GM21526 (cell line): Measurements from ENCODE around the gene RUFY1.
"Not testable (repeated sequence)": the region's sequence is repeated elsewhere in the genome, so short reads cannot be mapped to it uniquely, and the experiment has no call there.

Experiments
- ATAC-seq: cut with Tn5 transposase; IDR thresholded peaks from one replicate; pipeline ENCODE4 v1.9.1; 2021; ENCODE audit warnings: moderate library complexity; ENCODE audit not compliant: unreplicated experiment, low FRiP score

The RUFY1 gene

GRCh38 chr5:179619776-179620175 is 69.4 kb downstream of the RUFY1 start:
- no peak for ATAC-seq

GRCh38 chr5:179620293-179620692 is 69.9 kb downstream of the RUFY1 start:
- no peak for ATAC-seq

GRCh38 chr5:179620703-179621350 is 70.5 kb downstream of the RUFY1 start:
- no peak for ATAC-seq

- no peak for ATAC-seq
Measured at GRCh38 chr5:179621551-179622214, 71.3 kb downstream of the RUFY1 start.

GRCh38 chr5:179623003-179623905 is 72.9 kb downstream of the RUFY1 start, which contains the start of gene HNRNPH1:
HNRNPH1 (minus strand) TSS chr5:179623671; CDS start chr5:179623133, 538 bp downstream.
- ATAC-seq = peak; percentile 82

GRCh38 chr5:179623906-179624741 is 73.8 kb downstream of the RUFY1 start:
- peak; percentile 5 for ATAC-seq

- ATAC-seq = no peak
Measured at GRCh38 chr5:179624841-179625271, 74.5 kb downstream of the RUFY1 start.

- peak; percentile 50 for ATAC-seq
Measured at GRCh38 chr5:179633501-179634369, 83.4 kb downstream of the RUFY1 start.

- ATAC-seq = peak; percentile 92
Measured at GRCh38 chr5:179634370-179635172, 84.2 kb downstream of the RUFY1 start.

GRCh38 chr5:179639296-179639695 is 88.9 kb downstream of the RUFY1 start:
- ATAC-seq = not testable (repeated sequence)

GRCh38 chr5:179641745-179642144 is 91.4 kb downstream of the RUFY1 start:
- not testable (repeated sequence) for ATAC-seq

GRCh38 chr5:179642626-179643025 is 92.3 kb downstream of the RUFY1 start:
- not testable (repeated sequence) for ATAC-seq

GRCh38 chr5:179643141-179643920 is 93.0 kb downstream of the RUFY1 start:
- not testable (repeated sequence) for ATAC-seq

GRCh38 chr5:179644766-179645165 is 94.4 kb downstream of the RUFY1 start:
- not testable (repeated sequence) for ATAC-seq

- no peak for ATAC-seq
Measured at GRCh38 chr5:179648410-179648809, 98.1 kb downstream of the RUFY1 start.

- not testable (repeated sequence) for ATAC-seq
Measured at GRCh38 chr5:179649166-179649703, 98.9 kb downstream of the RUFY1 start.

- ATAC-seq = not testable (repeated sequence)
Measured at GRCh38 chr5:179650245-179650644, 99.9 kb downstream of the RUFY1 start.
